ENCODE measurements around the gene TRAPPC1. TPM values are rescaled to one million over a fixed set of nuclear protein-coding genes. Genes with fewer than 3 reads are reported as not detected.

TRAPPC1 gene
- total RNA-seq, 2 donors from 2014 or later, result 10.5 to 40.0 TPM

DNA sequence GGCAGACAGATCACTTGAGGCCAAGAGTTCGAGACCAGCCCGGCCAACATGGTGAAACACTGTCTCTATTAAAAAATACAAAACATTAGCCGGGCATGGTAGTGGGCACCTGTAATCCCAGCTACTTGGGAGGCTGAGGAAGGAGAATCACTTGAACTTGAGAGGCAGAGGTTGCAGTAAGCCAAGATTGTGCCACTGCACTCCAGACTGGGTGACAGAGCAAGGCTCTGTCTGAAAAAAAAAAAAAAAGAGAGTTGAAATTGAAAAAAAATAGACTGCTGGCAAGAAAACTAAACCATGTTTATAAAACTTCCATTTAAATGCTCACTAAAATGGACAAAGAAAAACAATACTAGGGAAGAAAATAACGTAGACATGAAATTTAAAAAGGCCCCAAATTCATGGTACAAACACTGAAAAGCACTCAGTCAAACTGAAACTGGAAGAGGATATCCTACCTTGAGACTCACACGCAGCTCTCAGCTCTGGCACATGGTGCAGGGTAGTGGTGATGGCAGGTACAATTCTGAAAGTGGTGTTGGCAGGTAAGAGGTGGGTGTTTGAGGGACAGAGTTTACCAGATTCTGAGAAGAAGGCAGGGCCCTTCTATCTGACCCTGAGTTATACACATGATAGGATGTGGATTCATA lies 19.5 kb upstream of the TRAPPC1 start:
- peaks cover 0 to 8% of the 10 kb centered on the region in 2 donors for H3K36me3 ChIP-seq (replicated peaks in 1 of 2; ENCODE audit: insufficient read depth in 1 of 2, low read depth in 2 of 2)
- 70 to 73% methylated on average over 5 of the region's 5 CpGs for WGBS, 2 donors
- intact Hi-C loops (cut with DNase I), result no loop called here
- TF ChIP-seq POLR2A (IDR thresholded peaks at IDR 0.05) (no peak), CTCF (IDR thresholded peaks at IDR 0.05) (no peak)
- no peak for ATAC-seq
- H3K27ac ChIP-seq, result no peak overlapping the region
- no peak overlapping the region for H3K4me3 ChIP-seq
- no peak for DNase-seq
- H3K4me1 ChIP-seq, result no peaks in the 10 kb centered on the region
- no peaks in the 10 kb centered on the region for H3K9me3 ChIP-seq
- H3K27me3 ChIP-seq, result no peaks in the 10 kb centered on the region

- Histone ChIP-seq H3K4me3 (no peak overlapping the region), H3K4me1 (no peaks in the 10 kb centered on the region), H3K9me3 (no peaks in the 10 kb centered on the region), H3K36me3 (replicated peaks in 1 of 2; ENCODE audit: insufficient read depth in 1 of 2, low read depth in 2 of 2) (peaks cover 7 to 12% of the 10 kb centered on the region in 2 donors), H3K27ac (no peak overlapping the region), H3K27me3 (no peaks in the 10 kb centered on the region)
- DNase-seq (no peak), ATAC-seq (no peak)
- 56 to 85% methylated on average over 3 of the region's 3 CpGs for WGBS, 2 donors
- TF ChIP-seq POLR2A (IDR thresholded peaks at IDR 0.05), result no peak
- no peak for TF ChIP-seq CTCF (IDR thresholded peaks at IDR 0.05)
- intact Hi-C loops (cut with DNase I), result no loop called here
Observed at GRCh38 chr17:7950578-7950977, 18.8 kb upstream of the TRAPPC1 start.

GRCh38 chr17:7947651-7948050 lies 15.9 kb upstream of the TRAPPC1 start:
- ATAC-seq, result no peak
- Histone ChIP-seq H3K36me3 (replicated peaks in 1 of 2; ENCODE audit: insufficient read depth in 1 of 2, low read depth in 2 of 2) (peaks cover 8 to 24% of the 10 kb centered on the region in 2 donors), H3K27me3 (no peaks in the 10 kb centered on the region), H3K4me1 (no peaks in the 10 kb centered on the region), H3K27ac (no peak overlapping the region), H3K4me3 (no peak overlapping the region), H3K9me3 (no peaks in the 10 kb centered on the region)
- WGBS, 2 donors, result 83% methylated on average over 5 of the region's 5 CpGs
- no peak for TF ChIP-seq CTCF (IDR thresholded peaks at IDR 0.05)
- TF ChIP-seq POLR2A (IDR thresholded peaks at IDR 0.05), result no peak
- DNase-seq, result no peak
- intact Hi-C loops (cut with DNase I), result no loop called here

GRCh38 chr17:7946441-7946840 lies 14.7 kb upstream of the TRAPPC1 start:
- Histone ChIP-seq H3K4me1 (no peaks in the 10 kb centered on the region), H3K27ac (no peak overlapping the region), H3K36me3 (replicated peaks in 1 of 2; ENCODE audit: insufficient read depth in 1 of 2, low read depth in 2 of 2) (peaks cover 8 to 24% of the 10 kb centered on the region in 2 donors), H3K27me3 (no peaks in the 10 kb centered on the region), H3K9me3 (no peaks in the 10 kb centered on the region), H3K4me3 (no peak overlapping the region)
- intact Hi-C loops (cut with DNase I), result no loop called here
- ATAC-seq (no peak), DNase-seq (no peak)
- WGBS, 2 donors, result 54 to 80% methylated on average over 5 of the region's 5 CpGs
- no peak for TF ChIP-seq CTCF (IDR thresholded peaks at IDR 0.05)
- TF ChIP-seq POLR2A (IDR thresholded peaks at IDR 0.05), result no peak

DNA sequence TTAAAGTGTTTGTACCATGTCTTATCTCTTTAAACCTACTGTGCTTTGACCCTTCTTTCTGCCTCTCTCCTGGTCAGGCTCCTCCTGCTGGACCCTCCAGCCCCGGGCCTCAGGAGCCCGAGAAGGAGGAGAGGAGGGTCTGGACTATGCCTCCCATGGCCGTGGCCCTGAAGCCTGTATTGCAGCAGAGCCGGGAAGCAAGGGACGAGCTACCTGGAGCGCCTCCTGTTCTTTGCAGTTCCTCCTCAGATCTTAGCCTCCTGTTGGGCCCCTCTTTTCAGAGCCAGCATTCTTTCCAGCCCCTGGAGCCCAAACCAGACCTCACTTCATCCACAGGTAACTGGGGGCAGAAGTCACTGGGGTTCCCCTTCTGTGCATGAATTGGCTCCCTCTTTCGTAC lies 13.9 kb upstream of the TRAPPC1 start:
- Histone ChIP-seq H3K4me1 (no peaks in the 10 kb centered on the region), H3K27ac (no peak overlapping the region), H3K9me3 (no peaks in the 10 kb centered on the region), H3K27me3 (no peaks in the 10 kb centered on the region), H3K36me3 (replicated peaks in 1 of 2; ENCODE audit: insufficient read depth in 1 of 2, low read depth in 2 of 2) (peaks cover 8 to 24% of the 10 kb centered on the region in 2 donors), H3K4me3 (no peak overlapping the region)
- TF ChIP-seq CTCF (IDR thresholded peaks at IDR 0.05) (no peak), POLR2A (IDR thresholded peaks at IDR 0.05) (no peak)
- WGBS, 2 donors, result 83 to 94% methylated on average over 7 of the region's 7 CpGs
- no peak for DNase-seq
- intact Hi-C loops (cut with DNase I), result no loop called here
- no peak for ATAC-seq
